NCI-H345 (cell line): ENCODE measurements around the gene KRTAP12-1.

Experiments used
- DNase-seq: peaks from one replicate; lab custom pipeline; 2025; lab: John Stamatoyannopoulos, UW

KRTAP12-1 gene

DNA sequence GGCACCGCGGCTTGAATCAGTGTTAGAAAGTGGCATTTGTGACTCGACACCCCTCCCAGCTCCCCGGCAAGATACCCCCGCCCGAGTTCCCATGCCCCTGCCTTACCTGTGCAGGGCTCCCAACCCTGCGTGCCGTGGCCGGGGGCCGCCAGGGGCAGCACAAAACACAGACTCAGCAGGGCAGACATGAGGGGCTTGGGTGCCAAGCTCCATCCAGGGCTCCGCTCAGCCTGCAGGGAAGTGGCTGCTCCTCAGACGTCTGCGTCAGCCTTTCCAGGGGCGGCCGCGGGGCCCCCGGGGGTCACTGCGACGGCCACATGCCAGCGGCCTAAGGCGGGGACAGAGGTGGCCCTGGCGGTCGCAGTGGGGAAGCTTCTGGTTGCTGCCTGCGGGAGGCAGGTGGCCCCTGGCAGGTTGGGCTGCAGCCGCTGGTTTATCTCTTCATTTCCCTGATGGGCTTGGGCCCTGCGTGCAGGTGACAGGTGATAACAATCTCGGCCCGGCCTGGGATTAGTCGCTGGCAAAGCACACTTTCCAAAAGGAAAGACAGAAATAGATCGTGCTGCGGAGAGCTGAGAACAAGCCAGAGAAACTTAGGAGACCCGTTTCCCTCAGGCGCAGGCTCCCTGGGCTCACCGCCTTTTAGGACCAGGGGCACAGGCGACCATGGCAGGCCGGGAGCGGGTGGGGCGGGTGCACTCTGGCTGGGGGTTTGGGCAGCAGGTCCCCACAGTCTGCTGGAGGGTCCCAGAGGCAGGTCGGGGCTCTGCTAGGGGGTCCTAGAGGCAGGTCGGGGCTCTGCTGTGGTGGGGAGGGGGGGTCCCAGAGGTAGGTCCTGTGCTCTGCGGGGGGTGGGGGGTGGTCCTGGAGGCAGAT, 29.6 kb upstream of the KRTAP12-1 start, which contains the start of gene TSPEAR:
TSS of gene TSPEAR (minus strand) at position 246 of the 876 bp plus-strand sequence. CDS start at position 188, 58 bp downstream.
- DNase-seq = peak; percentile 92

DNA sequence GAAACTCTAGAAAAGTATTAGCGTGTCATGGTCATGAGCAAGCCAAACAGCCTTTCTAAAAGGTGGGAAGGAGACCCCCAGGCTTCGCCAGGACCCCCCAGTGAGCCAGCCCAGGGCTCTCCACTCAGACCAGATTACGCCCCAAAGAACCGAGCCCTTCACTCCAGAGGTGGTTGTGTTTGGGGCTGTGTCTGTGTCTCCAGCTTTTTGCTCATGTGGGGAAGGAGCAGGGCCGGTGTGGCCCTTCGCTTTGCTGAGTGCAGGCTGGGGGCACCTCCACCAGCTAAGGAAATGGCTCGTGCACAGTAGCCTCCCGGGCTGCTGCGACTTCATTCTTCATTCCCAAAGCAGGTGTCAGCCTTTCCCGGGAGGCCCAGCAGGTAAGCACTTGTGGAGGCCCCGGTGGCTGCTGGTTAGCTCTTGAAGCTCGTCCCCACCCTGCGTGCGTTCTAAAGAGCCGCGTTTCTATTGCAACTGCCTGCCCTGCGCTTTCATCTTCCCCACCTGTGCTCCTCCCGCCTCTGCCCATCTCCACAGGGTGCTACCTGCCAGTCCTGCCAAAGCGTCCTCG, 28.9 kb upstream of the KRTAP12-1 start:
- DNase-seq = peak; percentile 100

DNA sequence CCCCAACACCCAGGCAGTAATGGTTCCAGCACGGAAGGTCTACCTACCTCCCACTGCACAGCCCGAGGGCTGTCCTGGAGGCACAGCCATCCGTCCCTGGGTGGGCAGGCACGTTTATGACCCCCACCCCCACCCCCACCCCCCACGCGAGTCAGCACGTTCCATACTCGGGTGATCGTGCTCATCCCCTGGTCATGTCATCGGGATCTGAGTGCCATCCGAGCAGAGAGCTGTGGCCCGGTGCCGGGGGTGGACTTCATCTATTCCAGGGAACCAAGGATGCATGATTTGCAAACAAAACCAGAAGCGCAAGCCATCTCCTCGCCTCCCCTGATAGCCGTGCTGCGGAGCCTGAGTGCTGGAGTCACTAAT, 28.3 kb upstream of the KRTAP12-1 start:
- peak; percentile 74 for DNase-seq

DNA sequence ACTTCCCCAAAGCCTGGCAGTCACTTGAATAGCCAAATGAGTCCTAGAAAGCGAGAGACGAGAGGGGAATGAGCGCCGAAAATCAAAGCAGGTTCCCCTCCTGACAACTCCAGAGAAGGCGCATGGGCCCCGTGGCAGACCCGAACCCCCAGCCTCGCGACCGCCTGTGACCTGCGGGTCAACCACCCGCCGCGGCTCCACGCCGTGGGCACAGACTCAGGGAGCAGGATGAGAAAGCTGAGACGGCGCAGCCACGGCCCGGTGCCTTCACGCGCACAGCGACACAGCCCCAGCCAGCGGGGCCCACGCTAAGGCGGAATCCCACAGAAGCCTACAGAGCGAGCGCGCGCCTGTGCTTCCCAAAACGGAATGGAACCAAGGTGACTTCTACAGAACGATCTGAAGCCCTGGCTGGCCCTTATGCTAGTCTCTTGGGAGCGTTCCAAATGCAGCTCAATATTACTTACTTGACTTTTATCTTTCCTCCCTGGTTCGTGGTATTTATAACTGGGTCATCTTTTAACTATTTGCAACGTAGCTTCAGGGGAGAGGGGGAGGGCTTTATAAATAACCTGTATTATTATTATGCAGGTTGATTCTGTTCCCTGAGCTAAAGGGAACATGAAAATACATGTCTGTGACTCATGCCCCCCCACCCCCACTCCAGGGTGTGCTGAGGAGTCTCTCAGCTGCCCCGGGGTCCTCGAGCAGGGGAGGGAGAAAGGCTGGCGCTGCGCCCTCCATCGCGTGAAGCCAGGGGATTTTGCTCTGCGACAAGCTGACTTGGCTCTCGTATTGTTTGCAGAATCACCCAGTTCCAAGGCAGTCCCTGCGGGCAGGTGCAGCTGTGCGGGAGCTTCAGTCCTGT, 27.7 kb upstream of the KRTAP12-1 start:
- DNase-seq = peak; percentile 94

DNA sequence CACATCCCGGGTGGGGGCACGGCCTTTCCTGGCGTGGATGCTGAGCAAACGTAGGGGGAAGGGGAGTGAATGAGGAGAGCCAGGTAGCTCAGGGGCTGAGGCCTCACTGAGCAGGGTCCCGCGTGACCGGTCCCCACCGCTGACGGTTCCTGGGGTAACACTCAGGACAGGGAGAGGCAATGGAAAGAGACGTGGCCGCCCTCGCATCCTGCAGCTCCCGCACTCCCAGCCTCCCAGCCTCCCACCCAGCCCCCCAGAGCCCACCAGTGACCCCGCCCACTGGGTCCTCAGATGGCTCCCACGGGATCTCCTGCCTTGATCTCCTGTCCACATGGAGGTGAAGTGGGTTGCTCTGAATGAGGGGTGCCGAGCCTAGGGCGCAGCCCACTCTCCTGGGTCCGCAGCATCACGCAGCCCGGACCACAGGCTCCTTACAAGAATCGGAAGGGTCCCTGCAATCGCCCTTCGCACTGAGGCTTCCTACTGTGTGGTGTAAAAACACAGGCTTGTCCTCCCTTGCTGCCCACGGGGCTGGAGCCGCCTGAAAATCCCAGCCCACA, 27.0 kb upstream of the KRTAP12-1 start:
- no peak for DNase-seq

DNA sequence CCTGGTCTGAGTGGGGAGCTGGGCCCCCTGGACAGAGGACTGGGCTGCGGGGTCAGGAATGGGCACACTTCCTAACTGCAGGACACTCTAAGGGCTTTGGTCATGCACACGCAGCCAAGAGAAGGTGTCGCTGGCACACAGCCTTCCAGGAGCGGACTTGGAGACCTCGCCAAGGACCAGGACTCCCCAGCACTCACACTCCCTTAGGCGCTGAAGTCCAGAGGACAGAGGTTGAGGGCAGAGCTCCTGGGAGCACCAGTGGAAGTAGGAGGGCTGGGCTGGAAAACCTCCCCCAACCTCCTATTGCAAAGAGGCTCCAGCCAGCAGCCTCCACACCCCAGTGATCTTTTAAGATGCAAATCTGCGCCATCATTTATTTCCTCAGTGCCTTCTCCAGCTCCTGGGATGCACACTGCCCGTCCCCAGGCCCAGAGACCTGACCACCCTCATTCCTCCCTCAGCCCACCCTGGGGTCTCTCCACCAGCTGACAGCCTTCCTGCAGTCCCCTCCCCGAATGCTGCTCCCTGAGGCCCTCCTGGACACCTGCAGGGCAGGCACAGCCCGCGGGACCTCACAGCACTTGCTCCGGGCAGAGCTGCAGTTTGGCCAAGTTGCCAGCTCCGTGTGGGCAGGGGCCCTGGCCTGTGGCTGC, 26.4 kb upstream of the KRTAP12-1 start:
- DNase-seq = peak; percentile 57

DNA sequence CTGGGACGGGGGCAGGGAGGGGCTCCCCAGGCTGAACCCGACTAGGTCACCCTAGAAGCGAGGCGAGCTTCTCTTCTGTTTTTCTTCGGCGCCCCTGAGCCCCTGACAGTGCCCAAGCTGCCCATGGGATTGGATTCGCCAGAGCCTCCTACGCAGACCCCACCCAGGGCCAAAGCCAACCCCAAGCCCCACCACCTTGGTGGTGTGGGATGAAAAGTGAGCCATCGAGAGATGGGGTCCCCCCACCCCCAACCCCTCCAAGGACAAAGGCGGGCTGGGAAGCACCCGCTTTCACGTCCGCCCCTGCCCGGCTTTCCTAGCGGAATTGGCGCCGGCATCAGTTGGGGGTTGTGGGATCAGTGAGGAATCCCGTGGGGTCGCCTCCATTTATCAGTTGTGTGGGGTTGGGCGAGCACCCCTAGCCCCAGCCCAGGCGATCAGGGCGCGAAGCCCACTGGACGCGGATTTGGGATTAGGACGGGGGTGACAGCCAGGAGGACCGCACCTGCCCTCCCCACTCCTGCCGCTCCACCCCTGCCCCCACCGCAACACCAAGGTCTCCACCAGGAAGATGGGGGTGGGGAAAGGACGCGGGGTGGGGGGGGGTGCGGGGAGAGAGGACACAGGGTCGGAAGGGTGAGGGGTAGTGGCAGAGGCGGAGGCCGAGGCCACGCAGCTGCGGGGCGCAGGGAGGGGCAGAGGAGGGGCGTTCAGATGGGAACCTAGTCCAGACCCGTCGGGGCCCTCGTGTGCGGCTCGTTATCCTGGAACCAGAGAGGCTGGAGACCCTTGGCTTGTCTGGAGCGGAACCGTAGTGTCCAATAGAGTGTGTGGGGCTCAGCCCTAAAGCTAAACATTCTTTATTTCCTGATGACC, 25.0 kb upstream of the KRTAP12-1 start:
- DNase-seq = no peak

DNA sequence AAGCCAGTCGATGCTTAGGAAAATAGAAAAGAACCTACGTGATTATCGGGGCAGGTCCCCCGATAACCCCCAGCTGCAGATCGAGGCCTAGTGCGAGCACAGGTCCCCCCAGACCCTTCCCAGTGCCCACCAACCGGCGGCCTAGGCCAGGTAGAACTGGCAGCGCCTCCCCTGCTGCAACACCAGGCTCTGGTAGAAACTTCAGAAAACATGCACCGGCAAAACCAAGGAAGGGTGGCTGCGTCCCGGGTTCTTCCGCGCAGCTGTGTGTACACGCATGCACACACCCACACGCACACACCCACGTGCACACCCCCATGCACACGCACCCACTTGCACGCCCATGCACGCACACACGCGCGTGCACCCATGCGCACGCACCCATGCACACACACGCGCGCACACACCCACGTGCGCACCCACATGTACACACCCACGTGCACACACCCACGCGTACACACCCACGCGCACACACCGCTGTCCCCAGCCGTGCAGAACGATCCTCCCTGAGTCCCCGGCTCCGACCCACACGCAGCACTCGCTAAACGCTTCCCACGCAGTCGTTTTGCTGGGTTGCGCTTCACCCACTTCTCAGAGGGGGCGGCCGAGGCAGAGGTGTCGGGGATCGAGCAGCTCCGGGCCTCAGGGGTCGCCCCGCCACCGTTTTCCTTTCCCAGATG, 24.2 kb upstream of the KRTAP12-1 start:
- no peak for DNase-seq

DNA sequence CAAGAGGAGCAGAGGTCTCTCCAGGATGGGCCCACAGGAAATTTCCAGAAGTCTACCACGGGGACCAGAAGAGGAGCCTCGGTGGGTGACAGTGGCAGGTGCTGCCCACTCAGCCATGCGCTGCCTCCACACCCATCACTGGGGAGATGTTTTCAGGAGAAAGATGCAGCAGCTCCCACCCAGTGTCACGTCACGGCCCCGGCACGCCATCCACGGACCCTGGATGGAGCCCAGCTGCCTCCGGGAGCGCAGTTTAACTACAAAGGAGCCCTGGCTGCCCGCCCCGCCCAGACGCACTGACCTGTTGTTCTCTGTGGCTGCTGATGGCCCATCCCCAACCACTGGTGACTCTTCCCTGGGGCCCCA, 22.7 kb upstream of the KRTAP12-1 start:
- no peak for DNase-seq

DNA sequence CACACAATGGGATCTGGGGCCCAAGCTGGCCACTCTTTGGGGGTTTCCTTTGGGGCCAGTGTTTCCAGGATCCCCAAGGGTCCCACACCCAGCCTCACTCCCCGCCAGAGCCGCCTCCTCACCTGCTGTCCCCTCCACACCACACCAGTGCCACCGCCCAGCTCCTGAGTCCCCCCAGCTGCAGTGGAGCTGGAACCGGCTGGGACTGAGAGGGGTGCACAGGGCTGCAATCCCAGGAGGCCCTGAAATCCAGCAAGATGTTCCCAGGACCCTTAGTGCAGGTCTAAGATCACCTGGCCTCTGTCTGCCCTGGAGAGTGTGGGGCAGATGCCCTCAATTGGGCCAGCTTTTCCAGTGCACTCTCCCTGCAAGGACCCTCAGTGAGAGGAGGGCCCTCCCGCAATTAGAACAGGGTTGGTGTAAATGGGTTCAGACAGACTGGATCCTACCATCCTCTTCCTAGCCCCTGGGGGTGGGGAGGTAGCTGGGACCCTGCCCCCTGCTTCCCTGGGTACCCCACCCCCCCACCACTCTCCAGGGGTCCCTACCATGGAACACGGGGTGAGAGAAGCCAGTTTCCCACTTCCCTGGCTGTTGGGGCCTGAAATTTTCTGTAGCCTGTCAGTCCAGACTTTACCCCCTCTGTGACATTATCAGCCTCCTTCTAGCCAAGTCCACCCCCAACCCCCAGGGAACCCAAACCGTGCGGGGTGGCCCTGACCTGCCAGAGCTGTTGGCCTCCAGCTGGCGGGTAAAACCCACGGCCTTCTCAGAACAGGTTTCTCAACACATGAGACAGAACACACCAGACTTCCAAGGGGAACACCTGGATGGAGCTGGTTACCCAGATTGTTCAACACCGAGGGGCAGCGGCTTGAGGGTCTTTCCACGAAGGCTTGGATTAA, 22.0 kb upstream of the KRTAP12-1 start:
- DNase-seq = no peak

DNA sequence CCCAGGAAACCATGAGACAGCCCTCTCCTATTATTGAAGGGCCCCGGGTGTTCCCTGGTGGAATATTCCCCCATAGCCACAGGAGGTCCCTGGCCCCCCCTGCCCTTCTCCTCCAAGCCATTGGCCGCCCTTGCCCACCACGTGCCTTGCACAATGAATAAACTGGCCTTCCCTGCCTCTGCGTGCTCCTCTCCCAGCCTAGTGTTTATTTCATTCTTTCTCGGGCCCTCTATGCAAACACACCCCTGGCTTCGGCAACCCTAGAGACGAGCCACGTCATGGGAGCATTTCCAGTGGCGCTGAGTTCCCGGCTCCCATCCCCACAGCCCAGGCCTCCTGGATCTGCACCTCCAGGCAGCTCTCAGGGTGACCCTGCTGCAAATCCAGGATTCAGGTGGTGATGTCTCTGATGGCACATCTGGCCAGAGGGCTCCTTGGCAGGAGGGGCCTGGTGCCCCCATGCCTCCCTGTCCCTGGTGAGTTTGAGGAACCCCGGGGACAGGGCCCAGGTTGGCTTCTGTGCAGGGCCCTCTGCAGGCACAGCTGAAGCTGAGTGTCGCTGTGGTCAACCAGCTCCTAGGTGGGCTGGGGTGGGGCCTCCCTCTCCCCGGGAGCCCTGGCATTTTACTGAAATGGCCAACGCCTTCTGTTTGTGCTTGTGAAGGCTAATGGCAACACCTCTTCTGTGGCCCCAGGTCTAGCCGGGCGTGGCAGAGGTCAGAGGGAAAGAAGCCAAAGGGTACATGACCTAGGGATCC, 21.2 kb upstream of the KRTAP12-1 start:
- peak; percentile 96 for DNase-seq

DNA sequence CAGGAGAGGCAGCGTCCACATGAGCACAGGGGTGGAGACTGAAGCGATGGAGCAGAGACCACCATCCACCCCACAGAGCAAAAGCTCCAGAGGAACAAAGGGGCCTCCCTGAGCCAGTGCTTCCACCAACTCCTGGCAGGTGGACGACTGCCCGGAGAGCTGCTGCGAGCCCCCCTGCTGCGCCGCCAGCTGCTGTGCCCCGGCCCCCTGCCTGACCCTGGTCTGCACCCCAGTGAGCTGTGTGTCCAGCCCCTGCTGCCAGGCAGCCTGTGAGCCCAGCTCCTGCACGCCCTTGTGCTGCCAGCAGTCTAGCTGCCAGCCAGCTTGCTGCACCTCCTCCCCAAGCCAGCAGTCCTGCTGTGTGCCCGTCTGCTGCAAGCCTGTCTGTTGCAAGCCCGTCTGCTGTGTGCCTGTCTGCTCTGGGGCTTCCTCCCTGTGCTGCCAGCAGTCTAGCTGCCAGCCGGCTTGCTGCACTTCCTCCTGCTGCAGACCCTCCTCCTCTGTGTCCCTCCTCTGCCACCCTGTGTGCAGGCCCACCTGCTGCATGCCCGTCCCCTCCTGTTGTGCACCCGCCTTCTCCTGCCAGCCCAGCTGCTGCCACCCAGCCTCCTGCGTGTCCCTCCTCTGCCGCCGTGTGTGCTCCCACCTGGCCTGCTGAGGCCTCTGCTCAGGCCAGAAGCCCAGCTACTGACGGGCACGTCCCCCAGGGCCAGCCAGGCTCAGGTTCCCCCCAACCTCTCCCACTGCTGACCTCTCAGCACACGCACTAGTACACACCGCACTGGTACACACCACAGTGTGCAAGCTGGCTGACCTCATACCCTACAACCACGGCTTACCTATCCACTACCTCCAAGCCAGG, 20.4 kb upstream of the KRTAP12-1 start:
- peak; percentile 76 for DNase-seq

DNA sequence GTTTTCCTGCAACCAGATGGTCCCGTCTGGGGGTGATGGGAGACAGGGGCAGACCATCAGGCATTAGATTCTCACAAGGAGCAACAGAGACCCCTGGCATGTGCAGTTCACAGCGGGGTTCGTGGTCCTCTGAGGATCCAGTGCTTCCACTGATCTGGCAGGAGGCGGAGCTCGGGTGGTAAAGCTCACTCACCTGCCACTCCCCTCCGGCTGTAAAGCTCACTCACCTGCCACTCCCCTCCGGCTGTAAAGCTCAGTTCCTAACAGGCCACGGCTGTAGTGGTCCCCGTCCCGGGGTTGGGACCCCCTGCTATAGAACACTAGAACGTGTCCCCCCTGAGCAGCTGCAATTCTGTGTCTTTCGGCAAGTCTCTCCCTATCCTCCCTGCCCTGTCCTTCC, 19.6 kb upstream of the KRTAP12-1 start:
- DNase-seq = peak; percentile 57

DNA sequence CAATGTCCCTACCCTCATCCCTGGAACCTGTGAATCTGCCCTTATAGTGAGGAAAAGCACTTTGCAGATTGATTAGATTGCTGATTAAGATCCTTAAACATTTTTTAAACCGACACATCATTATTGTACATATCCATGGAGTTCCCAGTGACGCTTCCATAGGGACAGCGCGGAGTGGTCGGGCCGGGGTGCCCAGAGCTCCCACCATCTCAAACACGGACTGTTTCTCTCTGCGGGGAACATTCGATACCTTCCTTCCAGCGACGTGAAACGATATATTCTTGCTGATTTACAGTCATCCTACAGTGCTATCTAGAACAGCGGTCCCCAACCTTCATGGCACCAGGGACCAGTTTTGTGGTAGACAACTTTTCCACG, 19.0 kb upstream of the KRTAP12-1 start:
- no peak for DNase-seq

DNA sequence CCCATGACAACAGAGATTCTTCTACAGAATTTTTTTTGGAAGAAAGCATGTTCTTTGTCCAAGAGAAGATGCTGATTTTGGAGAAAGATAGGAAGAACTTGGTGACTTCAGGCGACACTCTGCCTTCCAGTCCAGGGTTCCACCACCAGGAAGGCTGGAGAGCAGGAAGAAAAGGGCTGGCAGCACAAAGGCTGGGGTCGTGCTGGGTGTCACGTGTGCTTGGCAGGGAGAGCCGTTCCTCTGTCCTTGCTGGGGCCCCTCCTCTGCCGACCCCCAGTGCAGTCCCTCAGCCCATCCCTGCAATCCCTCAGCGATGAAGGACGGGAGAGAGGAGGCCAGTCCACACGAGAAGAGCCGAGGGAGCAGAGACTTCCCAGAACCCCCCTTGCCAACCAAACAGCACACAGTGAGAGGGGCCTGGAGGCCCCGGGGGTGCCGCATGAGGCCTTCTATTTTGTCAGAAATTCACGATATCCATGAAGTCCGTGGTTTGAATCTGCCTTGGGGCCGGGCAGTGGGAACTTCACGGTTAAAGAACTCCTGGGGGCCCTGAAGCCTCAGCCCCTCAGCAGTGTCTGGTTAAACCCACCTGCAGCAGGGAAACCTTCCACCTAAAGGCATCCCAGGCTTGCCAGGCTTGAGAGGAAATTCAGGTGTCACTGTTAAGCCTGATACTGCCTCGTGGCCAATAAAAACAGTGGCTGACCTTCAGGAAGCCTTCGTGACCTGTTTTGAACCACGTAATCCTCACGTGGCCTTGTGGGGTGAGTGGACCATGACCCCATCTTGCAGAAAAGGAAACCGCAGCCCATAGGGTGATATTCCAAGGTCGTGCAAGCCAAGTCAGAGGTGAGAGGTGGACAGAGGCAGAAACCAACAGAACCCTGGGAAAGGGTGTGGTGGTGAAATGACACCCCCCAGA, 18.4 kb upstream of the KRTAP12-1 start:
- no peak for DNase-seq

DNA sequence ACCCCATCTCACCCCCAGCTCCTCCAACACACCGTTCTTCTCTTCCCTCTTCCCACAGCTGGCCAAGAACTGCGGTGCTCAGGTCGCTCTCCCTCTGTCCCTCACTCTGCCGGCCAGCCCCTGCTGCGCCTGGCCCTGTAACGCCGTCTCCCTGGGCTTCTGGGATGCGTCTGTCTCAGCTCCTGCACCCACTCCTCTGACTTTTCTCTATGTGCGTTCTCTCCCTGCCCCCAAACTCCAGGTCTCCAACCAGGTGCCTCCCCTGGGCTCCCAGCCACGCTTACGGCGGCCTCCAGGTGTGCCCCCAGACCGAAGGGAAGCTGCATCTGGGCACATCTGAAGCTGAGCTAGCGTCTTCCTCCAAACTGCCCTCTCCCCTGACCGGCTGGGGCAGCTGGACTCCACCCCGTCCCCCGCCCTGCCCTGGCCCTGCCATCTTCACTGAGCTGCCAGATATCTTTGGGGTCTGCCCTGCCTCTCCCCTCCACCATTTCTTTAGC, 17.6 kb upstream of the KRTAP12-1 start:
- no peak for DNase-seq
